Stimulated activated naive CD8-positive, alpha-beta T cell treated with anti-CD3 and anti-CD28 coated beads, Interleukin-15, Interleukin-2, amounts not matched to agents 100 ng/mL and 50 ng/mL, for 24 hours (primary cell): Measurements from ENCODE around the gene LHFPL3.

Experiments used
- H3K27ac Mint-ChIP-seq: one replicate; pipeline ENCODE4 v1.8.0; 2021; ENCODE audit warnings: mild to moderate bottlenecking, mixed read lengths
- H3K27me3 Mint-ChIP-seq: one replicate; pipeline ENCODE4 v1.8.0; 2021; ENCODE audit warnings: mixed read lengths
- H3K36me3 Mint-ChIP-seq: one replicate; pipeline ENCODE4 v1.8.0; 2021; ENCODE audit warnings: low read depth, mixed read lengths
- H3K4me1 Mint-ChIP-seq: one replicate; pipeline ENCODE4 v1.8.0; 2021; ENCODE audit warnings: low read depth, mixed read lengths
- H3K4me3 Mint-ChIP-seq: one replicate; pipeline ENCODE4 v1.8.0; 2021; ENCODE audit warnings: mild to moderate bottlenecking, mixed read lengths
- H3K9me3 Mint-ChIP-seq: one replicate; pipeline ENCODE4 v1.8.0; 2021; ENCODE audit warnings: mixed read lengths

Gene LHFPL3

DNA sequence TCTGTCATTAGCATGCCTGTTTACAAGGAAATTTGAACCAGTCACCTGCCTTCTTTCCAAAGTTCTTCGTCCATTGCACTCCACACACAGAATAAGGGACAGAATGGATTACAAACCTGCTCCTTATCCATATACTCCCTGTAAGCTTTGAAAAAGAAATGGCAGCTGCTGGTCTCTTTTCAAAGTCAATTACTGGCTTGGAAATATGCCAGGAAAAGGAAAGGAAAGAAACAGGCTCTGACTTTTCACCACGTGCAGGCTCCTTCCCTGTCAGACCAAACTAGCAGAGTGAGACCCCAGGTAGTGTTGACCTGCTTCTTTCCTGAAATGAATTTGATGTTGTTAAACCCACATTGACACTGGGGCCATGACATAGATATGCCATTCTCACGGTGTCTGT, 84.5 kb downstream of the LHFPL3 start:
- Mint-ChIP-seq H3K27me3 (no peaks in the 10 kb centered on the region), H3K9me3 (peaks cover 4% of the 10 kb centered on the region), H3K27ac (no peak overlapping the region), H3K4me3 (no peak overlapping the region), H3K36me3 (no peaks in the 10 kb centered on the region), H3K4me1 (no peaks in the 10 kb centered on the region)

- Mint-ChIP-seq H3K27ac (no peak overlapping the region), H3K9me3 (no peaks in the 10 kb centered on the region), H3K4me1 (no peaks in the 10 kb centered on the region), H3K27me3 (no peaks in the 10 kb centered on the region), H3K36me3 (no peaks in the 10 kb centered on the region), H3K4me3 (no peak overlapping the region)
Measured at GRCh38 chr7:104414216-104414615, 85.8 kb downstream of the LHFPL3 start.

DNA sequence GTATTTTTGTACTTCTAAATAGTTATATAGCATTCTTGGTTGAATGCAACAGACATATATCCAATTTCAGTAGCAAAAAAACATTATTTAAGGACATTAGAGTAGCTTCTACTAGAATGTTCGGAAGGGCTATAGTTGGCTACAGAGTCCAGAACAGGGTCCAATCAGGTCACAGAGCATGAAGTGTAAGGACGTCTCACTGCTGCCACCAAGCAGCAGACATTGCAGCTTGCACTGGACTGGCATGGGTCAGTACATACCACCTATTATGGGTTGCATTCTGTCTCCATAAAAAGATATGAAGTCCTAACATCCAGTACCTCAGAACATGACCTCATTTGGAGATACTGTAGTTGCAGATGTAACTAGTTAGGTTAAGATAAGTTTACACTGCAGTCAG, 87.3 kb downstream of the LHFPL3 start:
- no peak overlapping the region for H3K4me3 Mint-ChIP-seq
- no peaks in the 10 kb centered on the region for H3K4me1 Mint-ChIP-seq
- no peaks in the 10 kb centered on the region for H3K27me3 Mint-ChIP-seq
- H3K9me3 Mint-ChIP-seq = no peaks in the 10 kb centered on the region
- no peak overlapping the region for H3K27ac Mint-ChIP-seq
- no peaks in the 10 kb centered on the region for H3K36me3 Mint-ChIP-seq

DNA sequence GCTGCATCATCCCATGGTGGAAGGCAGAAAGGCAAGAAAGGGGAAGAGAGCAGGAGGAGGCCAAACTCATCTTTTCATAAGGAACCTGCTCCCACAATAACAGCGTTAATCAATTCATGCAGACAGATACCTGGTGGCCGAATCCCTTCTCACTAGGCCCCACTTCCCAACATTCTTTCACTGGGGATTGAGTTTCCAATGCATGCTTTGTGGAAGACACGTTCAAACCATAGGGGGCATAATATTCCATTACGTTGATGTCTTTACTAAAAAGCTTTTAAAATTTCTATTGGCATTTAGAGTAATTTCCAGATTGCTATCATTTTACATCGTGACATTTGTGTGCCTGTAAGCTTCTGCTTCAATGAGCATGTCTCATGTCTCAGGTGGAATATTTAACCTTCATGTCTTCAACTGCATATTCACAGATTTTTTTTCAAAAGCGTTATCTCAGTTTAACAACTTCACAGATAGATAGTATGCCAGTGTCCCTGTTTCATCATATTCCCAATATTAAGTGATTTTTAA, 88.5 kb downstream of the LHFPL3 start:
- Mint-ChIP-seq H3K27me3 (no peaks in the 10 kb centered on the region), H3K4me1 (no peaks in the 10 kb centered on the region), H3K36me3 (no peaks in the 10 kb centered on the region), H3K27ac (no peak overlapping the region), H3K9me3 (no peaks in the 10 kb centered on the region), H3K4me3 (no peak overlapping the region)

- no peaks in the 10 kb centered on the region for H3K9me3 Mint-ChIP-seq
- H3K4me1 Mint-ChIP-seq = no peaks in the 10 kb centered on the region
- no peaks in the 10 kb centered on the region for H3K27me3 Mint-ChIP-seq
- H3K36me3 Mint-ChIP-seq = no peaks in the 10 kb centered on the region
- no peak overlapping the region for H3K27ac Mint-ChIP-seq
- H3K4me3 Mint-ChIP-seq = no peak overlapping the region
Measured at GRCh38 chr7:104431930-104432329, 103.5 kb downstream of the LHFPL3 start.

GRCh38 chr7:104434129-104434528, 105.7 kb downstream of the LHFPL3 start:
- no peaks in the 10 kb centered on the region for H3K9me3 Mint-ChIP-seq
- H3K27ac Mint-ChIP-seq = no peak overlapping the region
- H3K36me3 Mint-ChIP-seq = no peaks in the 10 kb centered on the region
- no peaks in the 10 kb centered on the region for H3K4me1 Mint-ChIP-seq
- H3K4me3 Mint-ChIP-seq = no peak overlapping the region
- peaks cover 3% of the 10 kb centered on the region for H3K27me3 Mint-ChIP-seq

GRCh38 chr7:104442481-104442880, 114.1 kb downstream of the LHFPL3 start:
- H3K4me3 Mint-ChIP-seq = no peak overlapping the region
- H3K36me3 Mint-ChIP-seq = no peaks in the 10 kb centered on the region
- no peaks in the 10 kb centered on the region for H3K4me1 Mint-ChIP-seq
- no peaks in the 10 kb centered on the region for H3K9me3 Mint-ChIP-seq
- no peak overlapping the region for H3K27ac Mint-ChIP-seq
- peaks cover 3% of the 10 kb centered on the region for H3K27me3 Mint-ChIP-seq

GRCh38 chr7:104444017-104444416, 115.6 kb downstream of the LHFPL3 start:
- Mint-ChIP-seq H3K27me3 (no peaks in the 10 kb centered on the region), H3K4me1 (no peaks in the 10 kb centered on the region), H3K4me3 (no peak overlapping the region), H3K36me3 (no peaks in the 10 kb centered on the region), H3K9me3 (no peaks in the 10 kb centered on the region), H3K27ac (no peak overlapping the region)

DNA sequence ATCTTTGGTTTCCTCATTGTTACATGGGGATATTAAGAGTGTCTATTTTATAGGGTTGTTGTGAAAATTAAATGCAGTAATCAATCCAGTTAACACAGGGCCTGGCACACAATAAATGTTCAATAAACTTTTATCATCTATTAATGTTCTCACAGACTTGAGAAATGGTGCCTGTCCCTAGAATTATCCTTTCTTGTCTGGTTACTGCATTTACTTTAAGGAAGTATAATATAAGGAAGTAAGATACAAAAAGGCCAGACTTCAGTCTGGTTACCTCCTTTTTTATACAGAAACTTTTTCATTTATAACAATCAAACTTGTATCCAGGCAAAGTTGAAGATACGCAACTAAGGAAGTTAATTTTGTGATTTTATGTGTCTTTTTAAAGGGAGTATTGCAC, 117.0 kb downstream of the LHFPL3 start:
- no peaks in the 10 kb centered on the region for H3K36me3 Mint-ChIP-seq
- H3K4me3 Mint-ChIP-seq = no peak overlapping the region
- no peaks in the 10 kb centered on the region for H3K27me3 Mint-ChIP-seq
- H3K27ac Mint-ChIP-seq = no peak overlapping the region
- no peaks in the 10 kb centered on the region for H3K4me1 Mint-ChIP-seq
- no peaks in the 10 kb centered on the region for H3K9me3 Mint-ChIP-seq

GRCh38 chr7:104450861-104451260, 122.5 kb downstream of the LHFPL3 start:
- no peaks in the 10 kb centered on the region for H3K27me3 Mint-ChIP-seq
- H3K27ac Mint-ChIP-seq = no peak overlapping the region
- H3K4me1 Mint-ChIP-seq = no peaks in the 10 kb centered on the region
- no peak overlapping the region for H3K4me3 Mint-ChIP-seq
- H3K36me3 Mint-ChIP-seq = no peaks in the 10 kb centered on the region
- no peaks in the 10 kb centered on the region for H3K9me3 Mint-ChIP-seq

DNA sequence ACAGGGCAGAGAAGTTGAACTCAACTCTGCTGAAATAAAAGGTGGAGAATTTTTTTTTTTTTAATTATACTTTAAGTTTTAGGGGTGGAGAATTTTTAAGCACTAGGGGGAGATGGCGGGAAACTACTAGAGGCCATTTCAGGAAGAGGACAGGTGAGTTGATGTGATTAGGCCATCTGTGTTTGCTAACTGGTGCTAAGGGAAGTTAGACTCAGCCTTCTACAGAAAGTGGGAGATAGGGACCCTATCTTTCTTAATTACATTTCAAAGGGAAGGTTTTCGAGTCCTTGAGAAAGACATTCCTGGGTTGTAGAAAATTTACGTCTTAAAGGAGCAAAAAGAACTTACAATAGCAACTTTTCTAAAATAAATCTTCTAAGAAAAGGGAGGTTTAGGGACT, 124.8 kb downstream of the LHFPL3 start:
- Mint-ChIP-seq H3K9me3 (no peaks in the 10 kb centered on the region), H3K4me3 (no peak overlapping the region), H3K27me3 (no peaks in the 10 kb centered on the region), H3K4me1 (no peaks in the 10 kb centered on the region), H3K27ac (no peak overlapping the region), H3K36me3 (no peaks in the 10 kb centered on the region)

DNA sequence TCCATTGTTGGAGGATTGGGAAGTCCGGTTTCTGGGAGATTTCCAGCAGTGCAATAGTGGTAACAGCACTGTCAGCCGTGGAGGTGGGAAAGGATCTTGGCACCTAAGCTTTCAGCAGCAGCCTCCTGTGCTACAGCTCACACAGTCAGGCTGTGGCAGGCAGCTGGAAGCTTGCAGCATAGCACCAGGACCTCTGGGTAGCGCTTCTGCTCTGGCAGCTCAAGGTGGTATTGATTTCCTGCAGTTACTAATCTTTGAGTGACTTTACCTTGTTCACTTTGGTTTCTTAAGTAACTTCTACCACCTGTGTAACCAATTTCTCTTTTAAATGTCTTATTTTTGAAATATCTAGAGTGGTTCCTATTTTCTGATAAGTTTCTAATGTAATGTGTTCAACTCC, 130.5 kb downstream of the LHFPL3 start:
- no peak overlapping the region for H3K27ac Mint-ChIP-seq
- no peaks in the 10 kb centered on the region for H3K36me3 Mint-ChIP-seq
- H3K27me3 Mint-ChIP-seq = no peaks in the 10 kb centered on the region
- no peaks in the 10 kb centered on the region for H3K4me1 Mint-ChIP-seq
- H3K9me3 Mint-ChIP-seq = no peaks in the 10 kb centered on the region
- no peak overlapping the region for H3K4me3 Mint-ChIP-seq

GRCh38 chr7:104469166-104469820, 140.9 kb downstream of the LHFPL3 start:
- Mint-ChIP-seq H3K36me3 (no peaks in the 10 kb centered on the region), H3K9me3 (peaks cover 6% of the 10 kb centered on the region), H3K4me3 (no peak overlapping the region), H3K4me1 (no peaks in the 10 kb centered on the region), H3K27ac (no peak overlapping the region), H3K27me3 (peaks cover 3% of the 10 kb centered on the region)

DNA sequence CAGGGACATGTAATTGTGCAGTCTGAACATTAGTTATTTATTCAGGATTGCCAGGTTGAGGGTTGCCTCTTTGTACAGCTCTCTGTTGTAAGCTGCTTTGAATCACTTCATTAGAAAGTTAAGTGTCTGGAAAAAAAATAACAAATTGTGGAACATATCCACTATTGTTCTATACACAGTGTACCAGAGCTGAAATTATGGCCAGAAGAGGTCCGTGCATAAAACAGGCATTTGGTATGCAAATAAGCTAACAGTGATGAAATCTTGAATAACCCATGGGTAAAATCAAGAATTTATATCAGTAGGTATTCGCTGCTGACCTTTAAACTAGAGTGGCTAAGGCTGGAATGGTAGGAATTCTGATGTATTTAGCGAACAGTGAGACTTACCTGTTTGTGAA, 152.1 kb downstream of the LHFPL3 start:
- Mint-ChIP-seq H3K27me3 (peaks cover 3% of the 10 kb centered on the region), H3K4me3 (no peak overlapping the region), H3K27ac (no peak overlapping the region), H3K4me1 (no peaks in the 10 kb centered on the region), H3K9me3 (no peaks in the 10 kb centered on the region), H3K36me3 (no peaks in the 10 kb centered on the region)

- Mint-ChIP-seq H3K4me1 (no peaks in the 10 kb centered on the region), H3K9me3 (no peaks in the 10 kb centered on the region), H3K4me3 (no peak overlapping the region), H3K27ac (no peak overlapping the region), H3K36me3 (no peaks in the 10 kb centered on the region), H3K27me3 (peaks cover 3% of the 10 kb centered on the region)
Measured at GRCh38 chr7:104482362-104483037, 154.1 kb downstream of the LHFPL3 start.

GRCh38 chr7:104486931-104487330, 158.5 kb downstream of the LHFPL3 start:
- H3K4me1 Mint-ChIP-seq = no peaks in the 10 kb centered on the region

More at GRCh38 chr7:104486931-104487330, 158.5 kb downstream of the LHFPL3 start:
- H3K36me3 Mint-ChIP-seq = no peaks in the 10 kb centered on the region
- H3K27ac Mint-ChIP-seq = no peak overlapping the region
- no peak overlapping the region for H3K4me3 Mint-ChIP-seq
- peaks cover 8% of the 10 kb centered on the region for H3K27me3 Mint-ChIP-seq
- H3K9me3 Mint-ChIP-seq = no peaks in the 10 kb centered on the region
